Colonic mucosa (tissue), 4 donors: ENCODE results near the gene MRI1. TPM values are rescaled to one million over a fixed set of nuclear protein-coding genes. Genes with fewer than 3 reads are reported as not detected.

Source experiments
- DNase-seq: peaks from one replicate; pipeline ENCODE4 v3.0.0-alpha.2; 2020
- H3K27ac ChIP-seq: fragments of 200-600 bp; one replicate; pipeline ENCODE4 v1.8.0; 2021
- H3K27me3 ChIP-seq: fragments of 200-600 bp; one replicate; pipeline ENCODE4 v1.8.0; 2021
- H3K36me3 ChIP-seq: fragments of 200-600 bp; one replicate; pipeline ENCODE4 v1.8.0; 2021
- H3K4me1 ChIP-seq: fragments of 200-600 bp; one replicate; pipeline ENCODE4 v1.8.0; 2021; ENCODE audit warnings: mild to moderate bottlenecking
- H3K4me3 ChIP-seq: fragments of 200-600 bp; one replicate; pipeline ENCODE4 v1.8.0; 2021
- H3K9ac ChIP-seq, 2 donors: one replicate each; pipeline ENCODE4 v1.7.0; 2013; ENCODE audit warnings: control low read depth in 2 of 2, low read depth in 2 of 2, low read length in 2 of 2
- H3K9me3 ChIP-seq: fragments of 200-600 bp; one replicate; pipeline ENCODE4 v1.8.0; 2021
- CTCF ChIP-seq: fragments of 200-600 bp; IDR thresholded peaks from one replicate; pipeline ENCODE4 v1.8.0; 2022; ENCODE audit warnings: antibody characterized with exemption, mild to moderate bottlenecking
- intact Hi-C: fragments of 100-400 bp; cut with DNase I; formaldehyde crosslinking; loops from one replicate; pipeline ENCODE4 v1.14.1; 2022
- total RNA-seq, 2 donors: library from RNA; stranded (reverse); fragmentation: NEBNext Ultra II Directional in 1 of 2; extraction: Animal tissue kit (Norgen Biotek cat#: 25700) in 1 of 2; gene quantifications; one replicate each; pipeline ENCODE4 v1.2.1, GENCODE V29; 2021
- donor health status: healthy.
- donor health status: DM: no; HTN: no; CAD: no.
- donor health status: DM: no; HTN: no; CAD: no.

Gene MRI1
- total RNA-seq, 2 donors from 2014 or later: 19.5 to 26.7 TPM

- DNase-seq: no peak
- Histone ChIP-seq H3K4me1 (no peaks in the 10 kb centered on the region), H3K36me3 (no peaks in the 10 kb centered on the region), H3K9me3 (no peaks in the 10 kb centered on the region), H3K27me3 (no peaks in the 10 kb centered on the region), H3K9ac (no peak overlapping the region), H3K4me3 (no peak overlapping the region), H3K27ac (no peak overlapping the region)
- intact Hi-C loops: no loop called here
- TF ChIP-seq CTCF: no peak
Measured at GRCh38 chr19:13734751-13735150, 29.6 kb upstream of the MRI1 start.

GRCh38 chr19:13738073-13738472 lies 26.2 kb upstream of the MRI1 start:
- Histone ChIP-seq H3K9ac (no peak overlapping the region), H3K4me3 (no peak overlapping the region), H3K27me3 (no peaks in the 10 kb centered on the region), H3K9me3 (no peaks in the 10 kb centered on the region), H3K4me1 (peaks cover 3% of the 10 kb centered on the region), H3K36me3 (no peaks in the 10 kb centered on the region), H3K27ac (no peak overlapping the region)
- intact Hi-C loops: no loop called here
- no peak for TF ChIP-seq CTCF
- no peak for DNase-seq

GRCh38 chr19:13741893-13742292 lies 22.4 kb upstream of the MRI1 start:
- Histone ChIP-seq H3K4me3 (no peak overlapping the region), H3K4me1 (peaks cover 3% of the 10 kb centered on the region), H3K27ac (no peak overlapping the region), H3K27me3 (no peaks in the 10 kb centered on the region), H3K36me3 (no peaks in the 10 kb centered on the region), H3K9me3 (no peaks in the 10 kb centered on the region), H3K9ac (no peak overlapping the region)
- intact Hi-C loops: no loop called here
- no peak for TF ChIP-seq CTCF
- DNase-seq: no peak

GRCh38 chr19:13742756-13743155 lies 21.6 kb upstream of the MRI1 start:
- Histone ChIP-seq H3K27me3 (no peaks in the 10 kb centered on the region), H3K4me1 (peaks cover 3% of the 10 kb centered on the region), H3K4me3 (no peak overlapping the region), H3K9me3 (no peaks in the 10 kb centered on the region), H3K36me3 (no peaks in the 10 kb centered on the region), H3K9ac (no peak overlapping the region), H3K27ac (no peak overlapping the region)
- intact Hi-C loops: no loop called here
- TF ChIP-seq CTCF: no peak
- DNase-seq: no peak

GRCh38 chr19:13744174-13744573 lies 20.1 kb upstream of the MRI1 start:
- H3K4me1 ChIP-seq: peaks cover 10% of the 10 kb centered on the region
- no peak overlapping the region for H3K4me3 ChIP-seq
- H3K9me3 ChIP-seq: no peaks in the 10 kb centered on the region
- H3K27me3 ChIP-seq: no peaks in the 10 kb centered on the region
- no peak for DNase-seq
- no peaks in the 10 kb centered on the region for H3K36me3 ChIP-seq
- H3K27ac ChIP-seq: no peak overlapping the region
- H3K9ac ChIP-seq: no peak overlapping the region
- intact Hi-C loops: no loop called here
- TF ChIP-seq CTCF: no peak

- TF ChIP-seq CTCF: no peak
- Histone ChIP-seq H3K9ac (peak overlapping the region in 1 of 2 donors; percentile 99), H3K9me3 (no peaks in the 10 kb centered on the region), H3K4me1 (peaks cover 7% of the 10 kb centered on the region), H3K36me3 (no peaks in the 10 kb centered on the region), H3K4me3 (peak overlapping the region; percentile 69), H3K27ac (no peak overlapping the region), H3K27me3 (no peaks in the 10 kb centered on the region)
- intact Hi-C loops: no loop called here
- DNase-seq: no peak
Measured at GRCh38 chr19:13747098-13747453, 17.2 kb upstream of the MRI1 start.
